Testis (tissue), 3 donors: Measurements from ENCODE around the gene ALPG. TPM values are rescaled to one million over a fixed set of nuclear protein-coding genes. Genes with fewer than 3 reads are reported as not detected.

ENCODE experiments used
- DNase-seq: peaks from one replicate; pipeline ENCODE4 v3.0.0-alpha.2; 2019
- H3K27ac ChIP-seq, 2 donors: fragments of 200-600 bp; sonication (generic); one replicate each; pipeline ENCODE4 v1.5.1; 2019
- H3K27me3 ChIP-seq: fragments of 200-600 bp; sonication (generic); one replicate; pipeline ENCODE4 v1.5.1; 2019
- H3K36me3 ChIP-seq: fragments of 200-600 bp; sonication (generic); one replicate; pipeline ENCODE4 v1.5.1; 2017; ENCODE audit warnings: low read depth; ENCODE audit errors: missing control alignments
- H3K4me1 ChIP-seq: fragments of 200-600 bp; sonication (generic); one replicate; pipeline ENCODE4 v1.5.1; 2019
- H3K4me3 ChIP-seq, 2 donors: fragments of 200-600 bp; sonication (generic); one replicate each; pipeline ENCODE4 v1.5.1; 2017 to 2019
- H3K9me3 ChIP-seq: fragments of 200-600 bp; sonication (generic); one replicate; pipeline ENCODE4 v1.5.1; 2017
- CTCF ChIP-seq, 3 experiments: fragments of 450-650 bp in 2 of 3; fragments of 200-600 bp in 1 of 3; sonication (generic) in 1 of 3; IDR thresholded peaks; one replicate each; pipeline ENCODE4 v1.5.1; 2016 to 2019; ENCODE audit warnings: antibody characterized with exemption in 3 of 3, mild to moderate bottlenecking in 2 of 3, moderate library complexity in 1 of 3
- POLR2A ChIP-seq: fragments of 450-650 bp; IDR thresholded peaks from one replicate; pipeline ENCODE4 v1.6.1; 2017; ENCODE audit warnings: antibody characterized with exemption, mild to moderate bottlenecking, moderate library complexity
- whole genome bisulfite sequencing, 2 donors: methylation state at CpG; one replicate each; pipeline ENCODE4 v1.1.5; 2018; 5-methylcytosine and 5-hydroxymethylcytosine counted together
- intact Hi-C: fragments of 100-400 bp; cut with DNase I; formaldehyde crosslinking; loops from one replicate; pipeline ENCODE4 v1.15.1; 2023; ENCODE audit warnings: low total_unique reads
- polyA plus RNA-seq: library from polyadenylated mRNA; stranded (reverse); fragments of 350-450 nt; fragmentation: Illumina TruSeq; extraction: RNeasy Lipid Tissue Mini Kit (QIAGEN cat#74804); gene quantifications from one replicate; pipeline ENCODE4 v1.2.3, GENCODE V29; 2014; ENCODE audit warnings: low read depth, low replicate concordance; ENCODE audit not compliant: insufficient read depth
- total RNA-seq, 2 donors: library from RNA; depleted of rRNA; stranded (reverse); fragments of >200 nt; gene quantifications; one replicate each; pipeline ENCODE4 v1.2.3, GENCODE V29; 2016

ALPG gene
- total and polyA plus RNA-seq, 3 donors from 2014 or later: 0.44 to 1.0 (median 0.93) TPM

- 90 to 100% methylated on average over 3 to 16 of the region's 17 CpGs for WGBS, 2 donors
- Histone ChIP-seq H3K27ac (no peak overlapping the region), H3K9me3 (no peaks in the 10 kb centered on the region), H3K36me3 (no peaks in the 10 kb centered on the region), H3K27me3 (no peaks in the 10 kb centered on the region), H3K4me3 (no peak overlapping the region), H3K4me1 (peaks cover 8% of the 10 kb centered on the region)
- intact Hi-C loops: no loop called here
- no peak for TF ChIP-seq CTCF (IDR thresholded peaks at IDR 0.05)
- TF ChIP-seq POLR2A: no peak
- no peak for DNase-seq
Measured at GRCh38 chr2:232416521-232417470, 10.2 kb downstream of the ALPG start.

- Histone ChIP-seq H3K27me3 (no peaks in the 10 kb centered on the region), H3K27ac (no peak overlapping the region), H3K4me3 (no peak overlapping the region), H3K9me3 (no peaks in the 10 kb centered on the region), H3K4me1 (peaks cover 8% of the 10 kb centered on the region), H3K36me3 (no peaks in the 10 kb centered on the region)
- 79 to 83% methylated on average over 4 to 5 of the region's 5 CpGs for WGBS, 2 donors
- TF ChIP-seq CTCF (IDR thresholded peaks at IDR 0.05) (no peak), POLR2A (no peak)
- no peak for DNase-seq
- intact Hi-C loops: no loop called here
Measured at GRCh38 chr2:232417489-232417888, 10.8 kb downstream of the ALPG start.

- Histone ChIP-seq H3K9me3 (no peaks in the 10 kb centered on the region), H3K27ac (no peak overlapping the region), H3K36me3 (no peaks in the 10 kb centered on the region), H3K4me1 (peaks cover 8% of the 10 kb centered on the region), H3K4me3 (no peak overlapping the region), H3K27me3 (no peaks in the 10 kb centered on the region)
- WGBS, 2 donors: 68 to 72% methylated on average over 3 to 6 of the region's 6 CpGs
- intact Hi-C loops: no loop called here
- DNase-seq: no peak
- no peak for TF ChIP-seq CTCF (IDR thresholded peaks at IDR 0.05)
- TF ChIP-seq POLR2A: no peak
Measured at GRCh38 chr2:232418056-232418455, 11.4 kb downstream of the ALPG start.

GRCh38 chr2:232418466-232419244, 12.0 kb downstream of the ALPG start:
- Histone ChIP-seq H3K4me1 (peaks cover 8% of the 10 kb centered on the region), H3K36me3 (no peaks in the 10 kb centered on the region), H3K27me3 (no peaks in the 10 kb centered on the region), H3K27ac (no peak overlapping the region), H3K4me3 (peak overlapping the region; percentile 29), H3K9me3 (no peaks in the 10 kb centered on the region)
- TF ChIP-seq CTCF (IDR thresholded peaks at IDR 0.05): no peak
- WGBS, 2 donors: 1 to 3% methylated on average over 23 to 45 of the region's 49 CpGs
- no peak for DNase-seq
- intact Hi-C loops: no loop called here
